GM21529 (cell line): Measurements from ENCODE around the gene ACER2.

Experiments
- ATAC-seq: cut with Tn5 transposase; IDR thresholded peaks from one replicate; pipeline ENCODE4 v1.9.1; 2021; ENCODE audit not compliant: unreplicated experiment

The ACER2 gene

DNA sequence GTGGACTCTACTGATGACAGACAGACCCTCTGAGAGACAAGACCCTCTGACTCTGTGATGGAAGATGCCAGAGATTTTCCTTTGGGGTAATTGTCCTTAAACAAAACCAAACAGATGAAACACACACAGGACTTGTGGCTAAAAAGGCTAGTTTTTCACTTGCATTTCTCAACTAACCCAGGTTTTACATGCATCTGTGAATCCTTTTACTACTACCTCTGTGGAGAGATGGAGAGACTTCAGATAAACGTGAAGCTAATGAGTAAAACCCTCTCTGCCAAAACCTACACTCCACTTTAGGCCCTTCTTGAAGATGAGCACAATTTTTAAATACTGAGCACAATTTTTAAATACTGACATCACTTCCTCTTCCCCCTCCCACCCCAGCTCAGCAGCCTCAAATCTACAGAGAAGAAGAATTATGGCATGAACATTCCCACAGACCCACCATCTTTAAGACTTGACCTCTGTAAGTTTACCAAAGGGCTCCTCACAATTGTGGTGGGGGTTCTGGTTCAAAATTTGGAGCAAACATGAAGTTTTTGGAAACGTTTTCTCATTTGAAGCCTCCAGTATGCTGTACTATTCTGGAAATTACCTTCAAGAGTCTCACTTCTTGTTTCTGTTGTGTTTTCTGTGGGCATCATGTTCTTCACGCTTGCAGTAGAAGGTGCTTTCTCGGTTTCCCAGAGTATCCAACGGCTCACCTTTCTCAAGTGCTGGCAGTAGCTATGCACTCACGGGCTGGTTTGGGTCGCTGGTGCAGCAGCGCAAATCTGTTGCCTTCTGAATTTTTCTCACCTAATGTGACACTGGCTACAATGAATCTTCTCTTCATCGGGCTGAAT lies 42.7 kb downstream of the ACER2 start:
- ATAC-seq: peak; percentile 96

DNA sequence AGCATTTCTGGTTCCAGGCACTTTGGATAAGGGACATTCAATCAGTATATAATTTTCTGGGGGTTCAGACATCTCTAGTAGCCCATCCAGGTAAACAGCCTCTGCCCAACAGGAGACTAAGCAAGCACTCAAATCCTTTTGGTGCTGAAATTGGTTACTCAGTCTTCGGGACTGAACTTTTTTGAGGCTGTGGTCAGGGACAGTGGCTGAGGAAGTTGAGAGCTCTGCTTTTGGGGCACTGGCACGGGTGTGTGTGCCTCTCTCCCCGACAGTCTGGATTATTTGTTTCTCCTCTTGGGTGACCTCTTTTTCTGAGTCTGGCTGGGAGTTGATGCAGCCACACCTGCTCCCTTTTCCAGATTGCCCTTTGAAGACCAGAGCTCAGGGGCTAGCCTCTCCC lies 47.6 kb downstream of the ACER2 start:
- ATAC-seq: no peak

DNA sequence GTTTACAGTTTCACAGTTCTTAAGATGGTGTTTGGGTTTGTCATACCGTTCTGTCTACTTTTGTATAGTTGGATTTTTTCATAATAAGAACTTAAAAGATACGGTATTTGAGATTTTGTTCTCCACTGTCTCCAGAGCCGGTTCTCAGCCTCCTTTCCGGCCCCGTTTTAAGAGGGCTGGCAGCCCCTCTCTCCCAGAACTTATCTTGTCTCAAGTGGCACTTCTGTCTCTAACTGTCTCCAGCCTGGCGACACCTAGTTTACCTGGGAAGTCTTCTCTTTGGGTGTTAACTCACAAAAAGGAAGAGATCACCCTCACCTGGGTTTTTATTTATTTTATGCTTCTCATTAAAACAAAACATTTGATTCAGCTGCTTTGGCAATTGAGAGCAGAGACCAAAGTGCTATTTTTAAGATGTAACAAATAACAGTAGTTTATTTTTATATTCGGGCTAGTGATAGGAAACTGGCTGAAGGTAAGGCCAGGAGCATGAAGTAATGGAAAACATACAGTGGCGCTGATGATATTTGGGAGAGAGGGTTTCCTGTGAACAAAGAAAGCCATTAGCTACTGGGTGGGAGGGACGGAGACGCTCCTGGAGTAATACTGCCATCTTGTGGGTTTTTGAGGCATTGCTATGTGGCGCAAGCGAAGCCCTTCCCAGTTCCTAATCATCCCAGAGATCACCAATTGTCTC lies 48.3 kb downstream of the ACER2 start:
- peak; percentile 91 for ATAC-seq

DNA sequence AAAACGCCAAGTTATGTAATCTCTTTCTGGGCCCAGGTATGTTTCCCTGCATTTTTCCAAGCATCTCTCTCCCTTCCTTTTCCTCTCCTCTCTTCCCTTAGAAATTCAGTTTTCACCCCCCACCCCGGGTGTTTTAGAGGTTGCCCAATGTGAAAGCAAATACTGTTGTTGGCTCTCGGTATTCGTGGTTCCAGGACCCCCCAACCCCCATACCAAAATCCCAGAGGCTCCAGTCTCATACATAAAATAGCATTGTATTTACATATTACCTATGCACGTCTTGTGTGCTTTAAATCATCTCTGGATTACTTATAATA lies 48.8 kb downstream of the ACER2 start:
- peak; percentile 20 for ATAC-seq

DNA sequence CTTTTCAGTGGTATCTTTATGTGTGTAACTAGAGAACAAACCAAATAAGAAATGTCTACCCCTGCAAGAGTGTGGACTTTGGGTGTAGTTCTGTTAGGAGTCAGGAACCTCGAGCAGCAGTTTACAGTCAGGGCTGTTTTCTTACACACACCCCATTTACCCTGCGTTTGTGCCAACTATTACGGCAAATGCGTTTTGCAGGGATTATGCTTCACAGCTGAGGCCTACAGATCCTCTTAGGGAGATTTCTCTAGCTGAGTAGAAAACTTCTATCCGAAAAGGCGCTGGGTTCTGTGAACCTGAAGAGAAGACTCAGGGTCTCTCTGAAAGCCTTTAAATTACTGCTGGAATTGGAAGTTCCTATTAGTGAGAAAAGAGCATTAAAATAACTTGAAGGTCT lies 51.4 kb downstream of the ACER2 start:
- no peak for ATAC-seq

DNA sequence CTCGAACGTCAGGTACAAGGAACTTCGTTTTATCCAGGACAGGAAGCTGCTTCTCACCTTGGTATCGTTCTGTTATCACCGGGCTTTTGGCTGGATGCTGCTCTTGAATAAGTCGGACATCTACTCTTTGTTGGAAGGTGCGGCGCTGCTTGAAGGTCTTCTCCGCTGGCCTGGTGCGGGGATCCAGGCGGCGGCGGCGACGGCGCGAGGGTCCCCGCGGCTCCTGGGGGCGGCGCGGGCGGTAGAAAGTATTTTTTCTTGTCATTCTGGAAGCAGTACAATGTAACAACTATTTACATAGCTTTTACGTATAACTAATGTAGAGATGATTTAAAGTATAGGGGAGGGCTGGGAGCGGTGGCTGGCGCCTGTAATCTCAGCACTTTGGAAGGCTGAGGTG lies 52.3 kb downstream of the ACER2 start:
- no peak for ATAC-seq

DNA sequence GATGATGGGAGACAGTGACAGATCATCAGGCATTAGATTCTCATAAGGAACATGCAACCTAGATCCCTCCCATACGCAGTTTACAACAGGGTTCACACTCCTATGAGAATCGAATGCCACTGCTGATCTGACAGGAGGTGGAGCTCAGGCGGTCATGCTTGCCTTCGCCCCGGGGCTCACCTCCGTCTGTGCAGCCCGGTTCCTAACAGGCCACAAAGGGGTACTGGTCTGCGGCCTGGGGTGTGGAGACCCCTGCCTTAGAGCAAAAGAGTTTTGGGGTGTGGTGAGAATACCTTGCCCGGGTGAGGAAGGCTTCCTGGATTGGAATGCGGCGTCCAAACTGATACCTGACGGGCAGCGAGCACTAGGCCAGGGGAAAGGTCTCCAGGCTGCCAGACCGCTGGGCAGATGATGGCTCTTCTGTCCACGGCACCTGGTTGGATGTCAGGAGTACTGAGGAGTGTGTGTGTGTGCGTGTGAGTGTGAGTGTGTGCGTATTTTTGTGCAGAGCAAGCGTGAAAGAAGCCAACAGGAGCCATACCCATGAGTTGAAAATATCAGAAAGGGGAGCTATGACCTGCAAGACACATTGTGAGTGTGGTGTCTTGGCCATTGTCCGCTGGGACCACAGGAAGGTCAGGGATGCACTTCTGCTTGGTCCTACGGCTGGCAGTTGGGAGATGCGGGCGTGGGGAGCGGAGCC lies 55.4 kb downstream of the ACER2 start:
- ATAC-seq: peak; percentile 3

DNA sequence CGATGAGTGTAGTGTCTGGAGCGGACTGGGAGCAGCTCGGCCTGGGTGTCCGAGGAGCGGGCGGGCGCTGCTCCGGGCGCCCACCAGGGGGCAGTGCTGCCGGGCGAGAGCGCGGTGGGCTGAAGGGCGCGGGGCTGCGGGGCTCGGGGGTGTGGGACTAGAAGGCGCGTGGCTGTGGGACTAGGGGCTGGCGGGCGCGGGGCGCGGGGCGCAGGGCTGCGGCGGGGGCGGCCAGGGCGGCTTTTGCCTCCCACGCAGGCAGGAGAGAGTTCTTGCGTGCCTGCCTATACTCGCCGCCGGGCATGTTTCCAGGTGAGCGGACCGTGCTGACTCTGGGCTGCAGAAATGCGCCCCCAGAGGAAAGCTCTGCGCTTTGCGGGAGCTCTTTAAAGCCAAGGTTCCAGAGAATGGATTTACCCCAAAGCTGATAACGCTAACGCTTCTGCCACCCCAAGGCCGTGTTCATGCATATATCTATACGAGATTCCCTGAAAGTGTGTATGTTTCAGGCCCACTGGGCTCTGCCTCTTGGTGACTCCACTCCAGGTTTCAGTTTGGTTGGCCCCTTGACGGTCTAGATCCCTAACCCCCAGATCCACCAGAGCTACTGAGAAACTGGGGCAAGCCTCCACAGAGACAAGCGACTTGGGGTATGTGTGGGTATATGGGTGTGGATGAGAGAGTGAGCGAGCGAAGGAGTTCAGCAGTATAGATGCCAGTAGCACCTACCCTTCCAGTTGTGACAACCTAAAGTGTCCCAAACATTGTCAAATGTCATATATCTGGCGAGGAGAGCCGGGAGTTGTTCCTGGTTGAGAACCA lies 56.2 kb downstream of the ACER2 start:
- peak; percentile 93 for ATAC-seq

DNA sequence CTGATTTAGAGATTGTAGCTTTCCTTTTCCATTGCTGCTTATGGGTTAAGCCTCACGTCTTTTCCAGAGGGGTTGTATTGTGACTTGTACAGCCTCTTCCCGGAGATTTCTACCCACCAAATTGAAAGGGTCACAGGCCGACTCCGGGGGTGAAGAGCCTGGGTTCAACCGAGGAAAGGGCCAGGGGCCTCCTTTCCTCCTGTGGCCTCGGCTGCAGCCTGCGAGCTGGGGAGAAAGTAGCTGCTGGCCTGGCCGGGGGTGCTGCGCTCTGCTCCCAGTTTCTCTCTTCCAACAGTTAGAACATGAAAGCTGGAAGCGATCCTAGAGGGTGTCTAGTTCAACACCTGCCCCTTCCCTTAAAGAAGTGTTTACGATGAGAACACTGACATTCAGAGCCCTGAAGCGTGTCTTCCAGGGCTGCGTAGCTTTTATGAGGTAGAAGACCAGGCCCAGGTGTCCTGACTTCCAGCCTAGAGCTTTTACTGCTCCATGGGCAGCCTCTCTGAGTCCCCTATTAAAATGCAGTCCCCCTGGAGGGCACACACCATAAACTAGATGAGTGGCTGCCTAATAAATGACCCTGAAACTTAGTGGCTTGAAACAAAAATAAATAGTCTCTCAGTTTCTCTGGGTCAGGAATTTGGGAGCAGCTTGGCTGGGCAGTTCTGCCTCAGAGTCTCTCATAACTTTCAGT lies 56.9 kb downstream of the ACER2 start:
- ATAC-seq: no peak

DNA sequence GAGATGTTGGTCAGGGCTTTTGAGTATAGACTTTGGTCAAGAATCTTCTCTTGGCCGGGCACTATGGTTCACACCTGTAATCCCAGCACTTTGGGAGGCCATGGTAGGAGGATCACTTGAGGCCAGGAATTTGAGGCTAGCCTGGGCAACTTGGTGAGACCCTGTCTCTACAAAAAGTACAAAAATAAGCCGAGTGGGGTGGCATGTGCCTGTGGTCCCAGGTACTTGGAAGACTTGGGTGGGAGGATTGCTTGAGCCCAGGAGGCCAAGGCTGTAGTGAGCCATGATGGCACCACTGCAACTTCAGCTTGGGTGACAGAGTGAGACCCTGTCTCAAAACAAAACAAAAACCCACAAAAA lies 57.5 kb downstream of the ACER2 start:
- no peak for ATAC-seq

DNA sequence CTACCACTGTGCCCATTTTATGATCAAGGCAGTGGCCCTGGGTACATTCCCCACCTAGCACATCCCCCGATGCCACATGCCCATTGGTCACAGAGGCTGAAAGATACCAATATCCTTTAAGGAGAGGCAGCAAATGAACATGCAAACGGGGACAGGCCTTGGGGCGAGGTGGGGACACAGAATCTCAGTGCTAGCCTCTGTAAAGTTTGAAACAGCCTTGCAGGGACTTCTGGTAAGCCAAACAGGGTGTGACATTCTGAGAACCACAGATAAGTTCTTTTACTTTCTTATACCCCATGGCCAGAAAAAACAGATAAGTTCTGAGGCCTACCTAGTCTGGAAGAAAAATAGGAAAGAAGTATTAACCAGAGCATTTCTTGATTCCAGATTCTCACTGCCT lies 60.5 kb downstream of the ACER2 start:
- ATAC-seq: no peak

DNA sequence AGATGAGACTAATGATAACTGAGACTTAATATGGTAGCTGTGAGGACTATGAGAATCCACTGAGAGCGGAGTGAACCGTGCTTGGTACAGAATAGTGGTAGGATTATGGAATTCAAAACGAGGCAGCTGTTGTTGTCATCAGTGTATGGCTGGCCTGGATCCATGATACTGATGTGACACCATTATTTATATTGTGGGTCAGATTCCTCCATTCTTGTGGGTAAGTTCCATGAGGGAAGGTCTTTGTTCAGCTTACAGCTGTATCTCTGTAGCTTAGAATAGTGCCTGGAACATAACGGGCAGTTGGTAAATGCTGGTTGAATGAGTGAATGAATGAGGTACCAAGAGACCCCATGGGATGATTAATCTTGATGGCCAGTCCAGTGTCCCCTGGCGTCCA lies 61.8 kb downstream of the ACER2 start:
- no peak for ATAC-seq

DNA sequence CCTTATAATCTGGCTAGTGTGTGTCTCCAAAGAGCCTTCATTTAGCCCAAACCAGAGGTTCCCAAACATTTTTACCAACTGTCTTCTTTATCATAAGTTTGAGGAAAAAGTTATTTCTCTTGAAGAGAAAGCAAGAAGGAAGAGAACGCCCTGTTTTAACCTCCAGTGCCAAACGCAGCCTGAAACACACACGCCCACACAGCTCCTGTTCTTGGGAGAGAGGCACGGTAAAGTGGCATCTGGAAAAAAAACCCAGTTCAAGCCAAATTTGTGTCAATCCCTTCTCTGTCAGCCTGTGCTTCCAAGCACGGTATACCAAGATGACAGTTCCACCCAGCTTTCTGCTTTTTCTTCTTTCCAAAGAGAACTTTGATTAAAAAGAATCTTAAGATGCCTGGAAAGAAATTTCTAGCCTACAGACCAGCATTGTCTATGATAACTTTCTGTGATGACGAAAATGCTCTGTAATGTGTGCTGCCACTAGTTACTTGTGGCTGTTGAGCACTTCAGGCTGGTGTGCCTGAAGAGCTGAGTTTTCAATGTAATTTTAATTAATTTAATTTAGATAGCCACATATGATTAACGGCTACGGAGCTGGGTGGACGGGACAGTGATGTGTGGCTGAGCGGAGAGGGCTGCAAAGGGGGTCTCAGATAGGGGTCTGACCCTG lies 62.3 kb downstream of the ACER2 start:
- ATAC-seq: no peak

DNA sequence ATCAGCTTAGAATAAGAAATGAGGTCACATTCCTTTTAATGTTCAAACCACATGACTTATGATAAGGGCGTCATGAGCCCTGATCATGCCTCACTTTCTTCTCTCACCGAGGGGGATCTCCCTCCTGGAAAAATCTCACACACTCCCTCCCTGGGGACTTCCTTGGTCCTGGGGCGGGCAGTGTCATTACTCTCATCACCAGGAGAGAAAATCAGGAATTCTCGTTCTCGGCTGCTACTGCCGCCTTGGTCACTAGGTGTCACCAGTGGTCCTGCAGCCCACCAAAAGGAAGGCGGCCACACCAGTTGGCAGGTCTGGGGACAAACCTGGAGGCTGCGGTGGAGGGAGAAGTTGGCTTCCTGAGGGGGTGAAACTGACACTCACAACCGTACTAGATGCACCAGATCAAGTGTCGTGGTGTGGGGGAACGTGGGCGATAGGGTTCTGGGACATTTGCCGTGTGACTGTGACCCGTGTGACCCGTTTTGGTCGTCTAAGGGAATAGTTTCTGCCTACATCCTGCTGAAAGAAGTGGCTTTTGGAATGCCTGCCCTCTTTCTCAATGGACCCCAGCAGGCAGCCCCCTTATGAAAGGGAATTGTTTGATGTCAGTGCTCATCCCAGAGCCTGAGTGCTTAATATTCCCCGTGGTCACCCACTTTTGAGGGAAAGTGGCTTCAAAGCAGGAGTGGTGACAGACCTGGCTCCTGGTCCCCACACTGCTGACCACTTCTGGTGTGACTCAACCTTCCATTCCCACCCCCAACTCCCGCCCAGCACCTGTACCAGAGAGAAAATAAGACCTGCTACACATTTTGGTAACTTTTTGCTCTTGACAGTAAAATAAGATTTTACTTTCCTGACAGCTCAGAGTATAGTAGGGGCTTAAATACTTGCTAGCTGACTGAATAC lies 63.2 kb downstream of the ACER2 start:
- peak; percentile 85 for ATAC-seq

DNA sequence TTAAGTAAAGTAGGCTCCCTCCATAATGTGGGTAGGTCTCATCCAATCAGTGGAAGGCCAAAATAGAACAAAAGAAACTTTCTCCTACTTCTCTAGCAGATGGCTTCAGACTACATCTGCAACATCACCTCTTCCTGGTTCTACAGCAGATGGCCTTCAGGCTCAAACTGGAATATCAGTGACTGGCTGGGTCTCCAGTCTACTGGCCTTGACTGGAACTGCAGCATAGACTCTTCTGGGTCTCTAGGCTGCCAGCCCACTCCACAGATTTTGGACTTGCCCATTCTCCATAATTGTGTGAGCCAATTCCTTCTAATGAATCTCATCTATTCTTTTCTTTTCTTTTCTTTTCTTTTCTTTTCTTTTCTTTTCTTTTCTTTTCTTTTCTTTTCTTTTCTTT lies 64.8 kb downstream of the ACER2 start:
- no peak for ATAC-seq

DNA sequence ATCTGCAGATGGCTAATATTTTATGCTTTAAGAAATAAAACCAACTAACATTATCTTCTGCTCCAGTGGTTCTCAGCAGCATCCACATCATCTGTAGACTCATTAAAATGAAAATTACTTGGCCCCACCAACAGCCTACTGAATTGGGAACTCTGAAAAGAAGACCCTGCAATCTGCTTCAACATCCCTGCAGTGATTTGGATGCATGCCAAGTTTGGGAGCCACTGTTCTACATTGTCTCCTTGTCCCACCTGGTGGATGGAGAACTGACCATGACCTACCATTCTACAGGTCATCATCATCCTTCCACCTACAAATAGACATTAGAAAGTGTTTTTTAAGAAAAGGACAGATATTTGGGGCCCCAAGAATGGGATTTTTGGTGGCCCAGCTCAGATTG lies 71.1 kb downstream of the ACER2 start:
- no peak for ATAC-seq

DNA sequence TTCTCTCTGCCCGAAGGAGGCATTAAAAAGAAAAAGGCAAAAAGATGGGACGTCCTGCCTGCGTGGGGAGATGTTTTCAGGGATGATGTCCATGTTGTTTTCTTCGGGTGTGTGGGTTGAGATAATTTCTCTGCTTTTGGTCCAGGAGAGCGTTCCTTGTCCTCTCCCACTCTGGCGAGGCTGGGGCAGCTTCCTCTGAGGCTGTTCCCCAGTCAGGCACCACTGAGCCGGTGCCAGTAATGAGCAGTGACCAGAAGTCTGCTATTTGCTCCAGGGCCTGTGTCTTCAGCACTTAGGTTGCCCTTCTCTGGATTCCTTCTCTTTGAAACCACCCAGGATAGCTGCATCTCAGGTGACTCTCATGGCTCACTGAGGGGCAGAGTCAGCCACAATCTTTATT lies 71.5 kb downstream of the ACER2 start:
- no peak for ATAC-seq

DNA sequence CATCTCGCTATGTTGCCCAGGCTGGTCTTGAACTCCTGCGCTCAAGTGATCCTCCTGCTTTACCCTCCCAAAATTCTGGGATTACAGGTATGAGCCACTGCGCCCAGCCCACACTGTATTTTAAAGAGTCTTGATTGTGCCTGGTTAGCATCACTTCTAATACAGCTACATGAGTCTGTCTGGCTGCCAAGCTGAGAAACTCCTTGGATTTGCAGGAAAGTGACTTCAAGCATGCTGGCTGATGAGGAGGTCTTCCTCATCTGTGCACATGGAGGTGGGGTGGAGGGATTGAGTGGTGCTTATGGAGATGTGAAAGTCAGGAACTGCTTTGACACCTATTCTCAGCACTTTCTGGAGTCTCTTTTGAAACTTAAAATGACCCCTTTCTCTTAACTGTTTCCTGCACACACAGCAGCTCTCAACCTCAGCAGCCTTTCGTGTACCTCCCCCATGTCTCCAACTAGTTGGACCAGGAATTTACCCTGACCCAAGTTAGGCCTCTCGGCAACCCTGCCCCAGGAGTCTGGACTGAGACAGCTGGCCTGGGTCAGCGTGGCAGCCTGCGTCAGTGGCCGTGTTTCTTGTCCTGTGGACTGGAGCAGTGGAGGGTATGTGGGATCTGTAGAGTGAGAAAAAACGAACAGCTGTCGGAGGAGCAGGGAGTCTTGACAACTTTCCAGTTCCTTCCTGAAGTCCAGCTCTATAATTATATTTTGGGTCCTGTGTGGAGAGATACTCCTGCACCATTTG lies 72.5 kb downstream of the ACER2 start:
- no peak for ATAC-seq
